Muscle of arm (tissue), 12 donors: ENCODE measurements around the gene NFS1. TPM values are rescaled to one million over a fixed set of nuclear protein-coding genes. Genes with fewer than 3 reads are reported as not detected.

Experiments used
- DNase-seq: peaks from one replicate; pipeline ENCODE4 v3.0.0-alpha.2; 2013
- polyA plus RNA-seq, 12 donors: library from polyadenylated mRNA; unstranded; fragments of 120-200 nt; gene quantifications; one replicate each; pipeline ENCODE4 v1.2.1, GENCODE V29; 2013; ENCODE audit not compliant: insufficient read length in 12 of 12

Gene NFS1
- polyA plus RNA-seq, 12 donors, result 12.4 to 26.1 (median 14.0) TPM; not detected in 1

DNA sequence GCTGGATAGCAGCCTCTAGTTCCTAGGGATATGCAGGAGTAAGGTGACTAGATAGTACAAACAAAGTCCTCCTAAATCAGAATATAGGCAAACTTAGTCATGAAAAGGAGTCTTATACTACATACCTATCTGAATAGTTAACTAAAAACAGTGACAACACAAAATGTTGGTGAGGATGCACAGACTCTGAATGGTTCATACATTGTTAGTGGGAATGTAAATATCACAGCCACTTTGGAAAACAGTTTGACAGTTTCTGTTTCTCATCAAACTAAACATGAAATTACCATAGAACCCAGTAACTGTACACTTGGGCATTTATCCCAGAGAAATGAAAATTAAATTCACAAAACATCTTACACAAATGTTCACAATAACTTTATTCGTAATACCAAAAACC is 17.2 kb downstream of the NFS1 start:
- DNase-seq, result no peak

- DNase-seq, result no peak
Observed at GRCh38 chr20:35680452-35681183, 18.5 kb downstream of the NFS1 start.

GRCh38 chr20:35674921-35675320 is 24.2 kb downstream of the NFS1 start:
- no peak for DNase-seq

DNA sequence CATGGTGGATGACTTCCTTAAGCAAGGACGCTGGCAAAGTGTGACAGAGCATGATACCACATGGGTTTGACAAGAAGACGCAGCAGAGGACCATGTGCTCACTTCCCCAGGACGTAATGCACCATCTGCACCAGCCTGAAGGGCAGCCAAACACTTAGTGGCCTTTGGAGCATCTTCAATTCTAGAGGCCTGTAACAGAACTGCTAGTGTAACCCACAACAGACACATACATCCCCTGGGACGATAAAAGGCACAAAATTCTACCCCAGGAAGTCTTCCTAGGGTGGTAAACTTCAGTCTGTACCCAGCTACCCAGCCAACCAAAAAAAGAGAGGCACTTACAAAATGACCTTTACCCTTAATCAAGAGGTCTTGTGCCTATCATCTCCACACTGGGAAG is 25.3 kb downstream of the NFS1 start:
- DNase-seq, result no peak

- DNase-seq, result no peak
Observed at GRCh38 chr20:35669681-35670080, 29.5 kb downstream of the NFS1 start.

DNA sequence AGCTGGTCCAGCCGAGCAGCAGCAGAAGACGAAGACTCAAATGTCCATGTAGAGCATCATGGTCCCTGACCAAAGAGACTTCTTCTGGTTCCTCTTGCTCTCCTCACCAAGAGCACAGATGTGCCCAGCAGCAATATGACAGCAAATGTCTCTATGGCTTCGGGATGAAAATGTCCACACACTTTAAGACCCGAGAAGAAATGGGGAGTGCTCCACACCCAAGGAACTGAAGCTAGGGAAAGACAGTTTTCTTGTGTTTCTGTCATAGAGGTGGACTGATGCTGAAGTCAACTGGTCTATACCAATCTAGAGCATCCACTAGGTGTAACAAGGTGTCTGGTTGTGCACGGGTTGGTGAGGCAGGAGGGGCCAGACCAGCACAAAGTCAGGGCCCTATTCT is 29.9 kb downstream of the NFS1 start:
- DNase-seq, result no peak

GRCh38 chr20:35665949-35666288 is 33.2 kb downstream of the NFS1 start:
- DNase-seq, result no peak

- DNase-seq, result peak; percentile 96
Observed at GRCh38 chr20:35664466-35665206, 34.5 kb downstream of the NFS1 start, which contains the start of the genes CPNE1 and RBM12. CPNE1 (minus strand) TSS chr20:35664900; CDS start chr20:35632923, 31,977 bp downstream. RBM12 (minus strand) TSS chr20:35664900; CDS start chr20:35655322, 9,578 bp downstream.

DNA sequence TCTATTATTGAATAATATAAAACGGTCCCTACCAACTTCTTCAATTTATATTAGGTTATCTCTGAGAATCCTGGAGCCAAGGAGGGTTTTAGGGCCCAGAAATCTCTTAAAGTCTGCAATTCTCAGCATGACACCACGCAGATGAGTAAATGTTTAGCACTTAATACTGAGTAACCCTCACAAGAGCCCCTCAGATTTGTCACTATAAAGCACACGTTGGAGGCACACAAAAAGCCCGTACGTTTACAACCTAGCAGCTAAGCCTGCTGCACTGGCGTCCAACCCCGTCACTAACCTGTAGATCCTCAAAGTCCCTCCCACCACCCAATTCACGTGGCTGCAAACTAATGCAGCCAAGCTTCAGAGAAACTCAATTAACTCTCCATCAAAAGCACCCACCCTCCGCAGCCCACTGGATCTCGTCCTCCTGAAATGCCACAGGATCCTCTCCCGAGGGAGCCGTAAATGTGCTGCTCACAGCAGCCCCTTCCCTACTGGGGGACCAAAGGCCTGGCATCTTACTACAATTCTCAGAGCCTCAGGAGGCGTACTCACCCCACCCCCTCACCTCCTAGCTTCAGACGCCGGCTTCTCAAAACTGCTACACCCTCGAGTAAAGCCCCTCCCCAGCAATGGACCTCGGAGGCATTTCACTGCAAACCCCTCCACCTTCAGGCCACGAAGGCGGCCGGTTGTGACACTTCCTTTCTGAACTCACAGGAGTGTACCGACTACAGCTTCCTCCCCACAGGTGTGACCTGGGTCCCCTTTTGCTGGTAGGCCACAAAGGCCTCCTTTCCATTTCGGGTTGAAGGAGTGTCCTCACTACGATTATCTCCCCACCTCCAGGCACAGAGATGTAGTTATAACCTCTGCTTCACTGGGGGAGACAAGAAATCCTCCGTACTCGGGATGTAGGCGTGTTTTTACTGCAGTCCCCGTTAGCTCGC is 35.4 kb downstream of the NFS1 start:
- no peak for DNase-seq

GRCh38 chr20:35662551-35662950 is 36.6 kb downstream of the NFS1 start:
- DNase-seq, result no peak

GRCh38 chr20:35661908-35662307 is 37.2 kb downstream of the NFS1 start:
- DNase-seq, result no peak

DNA sequence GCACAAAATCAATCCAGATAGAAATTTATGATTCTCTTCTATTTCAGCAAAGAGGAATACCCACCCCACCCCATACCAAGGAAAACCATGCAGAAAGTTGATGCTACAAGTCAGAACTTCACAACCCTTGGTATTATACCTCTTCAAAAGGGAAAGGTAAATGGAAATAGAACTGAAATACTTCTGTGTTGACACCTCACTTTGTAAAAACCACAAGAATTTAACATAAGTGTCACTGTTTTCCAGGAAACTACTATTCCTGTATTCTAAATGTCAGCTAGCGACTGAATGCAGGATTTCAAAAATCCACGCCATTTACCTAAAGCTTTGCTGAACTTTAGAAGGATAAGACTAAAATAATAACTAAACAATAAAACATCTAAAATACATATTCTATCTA is 38.1 kb downstream of the NFS1 start:
- DNase-seq, result no peak

DNA sequence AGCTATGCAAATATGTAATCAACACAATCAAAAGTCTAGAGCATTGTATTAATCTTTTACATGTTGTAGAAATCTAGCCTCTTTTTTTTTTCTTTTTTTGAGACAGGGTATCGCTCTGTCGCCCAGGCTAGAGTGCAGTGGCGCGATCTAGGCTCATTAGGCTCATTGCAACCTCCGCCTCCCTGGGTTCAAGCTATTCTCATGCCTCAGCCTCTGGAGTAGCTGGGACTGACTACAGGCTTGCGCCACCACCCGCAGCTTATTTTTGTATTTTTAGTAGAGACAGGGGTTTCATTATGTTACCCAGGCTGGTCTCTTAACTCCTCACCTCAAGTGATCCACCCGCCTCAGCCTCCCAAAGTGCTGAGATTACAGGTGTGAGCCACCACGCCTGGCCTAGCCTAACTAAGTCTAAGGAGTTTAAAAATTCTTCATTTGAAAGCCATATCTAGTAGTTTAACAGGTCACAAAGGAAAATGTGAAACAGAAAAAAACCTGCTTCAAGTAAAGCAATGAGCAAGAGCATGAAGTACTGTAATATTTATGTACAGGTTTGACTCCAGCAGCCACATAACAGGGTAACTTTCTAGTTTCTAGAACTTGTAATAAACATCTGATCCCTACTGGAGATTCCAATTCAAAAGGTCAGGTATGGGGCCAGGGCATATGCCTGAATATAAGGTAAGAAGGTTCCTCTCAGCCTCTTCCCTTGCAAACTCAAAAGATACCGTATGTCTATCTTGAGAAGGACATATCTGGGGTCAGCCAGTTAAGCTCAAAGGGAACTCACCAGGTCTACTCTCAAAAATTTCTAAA is 38.8 kb downstream of the NFS1 start:
- DNase-seq, result no peak

DNA sequence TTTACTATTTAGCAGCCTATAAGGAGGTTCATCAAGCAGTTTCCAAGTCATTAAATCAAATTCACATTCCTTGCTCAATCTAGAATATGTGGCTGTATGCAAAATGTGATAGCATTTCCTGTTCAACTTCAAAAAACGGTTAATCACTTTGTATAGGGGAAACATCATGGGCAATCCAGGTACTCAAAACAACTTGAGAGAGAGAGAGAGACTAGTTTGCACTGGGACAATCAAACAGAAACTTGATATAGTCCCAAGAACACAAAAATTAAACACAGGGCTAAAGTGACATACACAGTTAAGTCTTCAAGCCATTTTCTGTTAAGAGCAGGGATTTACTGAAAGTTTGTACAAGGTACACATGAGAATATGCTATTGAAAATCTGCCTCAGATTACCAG is 41.9 kb downstream of the NFS1 start:
- DNase-seq, result no peak

DNA sequence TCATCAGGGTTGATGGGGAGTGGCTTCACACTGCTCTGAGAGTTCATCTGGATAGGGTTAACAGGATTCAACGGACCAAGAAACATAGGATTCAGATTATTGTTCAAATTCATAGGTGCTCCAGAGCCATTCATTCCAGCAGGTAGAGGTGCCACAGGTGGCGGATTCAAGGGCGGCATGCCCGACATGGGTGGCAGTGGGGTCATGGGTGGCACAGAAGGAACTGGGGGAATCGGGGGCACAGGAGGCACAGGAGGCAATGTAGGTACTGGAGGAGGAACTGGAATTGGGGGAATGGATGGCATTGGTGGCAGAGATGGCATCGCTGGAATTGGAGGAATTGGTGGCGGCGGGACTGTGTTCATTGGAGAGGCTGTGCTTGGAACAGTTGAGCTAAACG is 44.7 kb downstream of the NFS1 start:
- no peak for DNase-seq

GRCh38 chr20:35653893-35654292 is 45.3 kb downstream of the NFS1 start:
- no peak for DNase-seq

DNA sequence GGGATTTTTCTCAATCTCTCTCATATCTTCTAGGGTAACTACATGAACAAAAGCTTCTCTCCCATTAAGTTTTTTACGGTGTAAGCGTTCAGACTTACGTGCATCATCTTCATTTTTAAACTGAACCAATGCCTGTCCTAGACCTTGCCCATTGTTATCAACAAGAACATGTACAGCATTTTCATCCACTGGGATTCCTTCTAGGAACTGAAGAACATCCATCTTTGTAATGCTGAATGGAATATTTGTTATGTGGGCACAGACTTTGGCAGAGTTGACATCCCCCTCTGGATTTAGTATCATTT is 45.8 kb downstream of the NFS1 start:
- DNase-seq, result no peak

DNA sequence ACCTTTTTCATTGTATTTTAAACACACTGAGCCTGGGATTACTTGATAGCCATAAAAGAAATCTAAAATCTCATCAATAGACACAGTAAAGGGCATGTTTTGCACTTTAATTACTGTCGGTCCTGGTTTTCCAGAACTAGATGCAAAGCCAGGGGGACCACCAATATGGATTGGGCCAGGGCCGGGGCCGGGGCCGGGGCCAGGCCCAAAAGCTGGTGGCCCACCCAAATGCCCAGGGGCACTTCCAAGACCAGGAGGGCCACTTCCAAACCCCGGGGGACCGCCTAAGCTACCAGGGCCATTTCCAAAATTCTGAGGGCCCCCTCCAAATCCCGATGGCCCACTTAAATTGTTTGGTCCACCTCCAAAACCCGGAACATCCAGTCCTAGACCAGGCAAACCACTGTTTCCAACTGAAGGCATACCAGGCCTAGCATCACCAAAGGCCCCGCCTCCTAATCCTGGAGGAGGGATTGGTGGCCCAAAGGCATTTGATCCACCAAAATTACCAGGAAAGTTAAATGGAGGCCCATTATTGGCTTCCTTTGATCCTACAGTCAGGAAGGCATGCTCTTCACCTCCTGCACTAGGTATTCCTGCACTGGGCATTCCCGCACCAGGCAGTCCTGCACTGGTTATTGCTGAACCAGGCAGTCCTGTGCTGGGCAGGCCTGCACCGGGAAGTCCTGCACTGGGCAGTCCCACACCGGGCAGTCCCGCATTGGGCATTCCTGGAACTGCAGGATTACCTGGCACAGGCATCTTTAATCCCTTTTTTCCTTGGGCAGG is 46.3 kb downstream of the NFS1 start:
- DNase-seq, result no peak

- DNase-seq, result no peak
Observed at GRCh38 chr20:35651958-35652357, 47.2 kb downstream of the NFS1 start.

DNA sequence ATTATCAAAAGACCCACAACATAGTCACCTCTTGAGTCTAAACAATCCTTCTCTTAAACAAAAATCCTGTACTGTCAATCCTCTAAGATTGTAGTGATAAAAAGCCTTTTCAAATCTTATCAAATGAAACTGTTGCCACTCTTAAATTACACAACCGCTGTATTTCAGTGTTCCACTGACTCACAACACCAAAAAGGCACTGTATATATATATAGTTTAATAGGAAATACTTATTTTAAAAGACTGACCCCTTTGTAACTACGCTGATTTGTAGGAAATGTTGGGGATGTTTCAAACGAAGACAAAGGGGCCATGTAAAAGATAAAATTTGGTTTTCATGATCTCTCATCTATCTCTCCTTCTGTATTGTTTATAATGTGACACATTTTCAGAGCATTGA is 48.5 kb downstream of the NFS1 start:
- no peak for DNase-seq

DNA sequence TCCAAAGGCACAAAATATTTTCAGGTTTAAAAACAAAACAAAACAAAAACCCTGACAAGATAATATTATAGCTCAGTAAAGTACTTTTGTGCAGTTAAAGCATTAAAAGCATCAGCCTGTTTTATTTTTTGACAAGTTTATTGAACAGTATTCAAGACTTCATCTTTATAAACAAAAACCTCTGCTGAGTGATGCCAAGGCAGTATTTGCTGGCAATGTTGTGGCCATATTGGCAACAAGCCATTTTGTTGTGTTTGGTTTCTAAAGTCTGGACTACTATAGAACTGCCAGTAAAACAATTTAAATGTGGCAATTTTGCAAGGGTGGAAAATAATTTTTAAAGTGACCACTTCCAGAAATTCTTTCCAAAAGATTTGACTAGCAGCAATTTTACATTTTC is 50.3 kb downstream of the NFS1 start:
- no peak for DNase-seq
